HG02970 (cell line): ENCODE measurements around the gene SCAPER.
"Not testable (repeated sequence)": the region's sequence is repeated elsewhere in the genome, so short reads cannot be mapped to it uniquely, and the experiment has no call there.

Experiments used
- ATAC-seq: cut with Tn5 transposase; IDR thresholded peaks from one replicate; pipeline ENCODE4 v1.9.1; 2021; ENCODE audit warnings: mild to moderate bottlenecking, moderate library complexity, moderate number of reproducible peaks; ENCODE audit not compliant: unreplicated experiment, low FRiP score

Gene SCAPER

DNA sequence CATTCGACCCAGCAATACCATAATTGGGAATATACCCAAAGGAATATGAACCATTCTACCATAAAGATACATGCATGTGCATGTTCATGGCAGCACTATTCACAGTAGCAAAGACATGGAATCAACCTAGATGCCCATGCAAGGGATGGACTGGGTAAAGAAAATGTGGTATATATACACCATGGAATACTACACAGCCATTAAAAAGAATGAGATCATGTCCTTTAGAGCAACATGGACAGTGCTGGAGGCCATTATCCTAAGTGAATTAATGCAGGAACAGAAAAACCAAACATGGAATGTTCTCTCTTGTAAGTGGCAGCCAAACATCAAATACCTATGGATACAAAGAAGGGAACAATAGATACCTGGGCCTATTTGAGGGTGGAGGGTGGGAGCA, 601.2 kb downstream of the SCAPER start:
- ATAC-seq = no peak

DNA sequence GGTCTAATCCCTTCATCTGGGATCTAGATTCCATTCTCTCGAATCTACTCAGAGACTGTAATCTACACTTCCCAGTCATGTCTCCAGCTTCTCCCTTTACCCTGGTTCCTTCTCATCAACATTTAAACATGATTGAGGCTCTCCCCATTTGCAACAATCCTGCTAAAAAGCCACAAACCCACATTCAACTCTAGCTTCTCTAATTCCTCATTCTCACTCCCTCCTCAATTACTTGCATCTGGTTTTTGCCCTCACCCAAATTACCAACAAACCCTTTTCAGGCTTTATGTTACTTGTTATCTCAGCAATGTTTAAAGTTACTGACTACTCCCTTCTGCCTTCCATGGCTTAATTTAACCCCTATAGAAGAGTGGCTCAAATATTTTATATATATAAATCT, 605.4 kb downstream of the SCAPER start:
- no peak for ATAC-seq

DNA sequence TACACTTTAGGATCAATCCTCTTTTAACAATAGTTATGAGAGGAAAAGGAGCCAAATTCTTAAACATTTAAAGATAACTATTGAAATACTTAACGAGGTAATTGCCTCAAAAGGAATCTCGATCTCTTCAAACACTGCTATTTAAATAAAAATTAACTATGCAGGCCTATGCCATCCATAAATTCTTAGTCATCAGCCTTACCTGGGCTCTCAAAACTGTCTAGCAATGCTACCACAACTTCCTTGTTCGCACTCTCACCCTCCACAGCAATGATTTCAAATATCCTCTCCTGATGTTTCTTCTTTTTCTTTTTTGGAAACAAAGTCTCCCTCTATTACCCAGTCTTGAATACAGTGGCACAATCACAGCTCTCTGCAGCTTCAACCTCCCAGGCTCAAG, 606.2 kb downstream of the SCAPER start:
- ATAC-seq = no peak

DNA sequence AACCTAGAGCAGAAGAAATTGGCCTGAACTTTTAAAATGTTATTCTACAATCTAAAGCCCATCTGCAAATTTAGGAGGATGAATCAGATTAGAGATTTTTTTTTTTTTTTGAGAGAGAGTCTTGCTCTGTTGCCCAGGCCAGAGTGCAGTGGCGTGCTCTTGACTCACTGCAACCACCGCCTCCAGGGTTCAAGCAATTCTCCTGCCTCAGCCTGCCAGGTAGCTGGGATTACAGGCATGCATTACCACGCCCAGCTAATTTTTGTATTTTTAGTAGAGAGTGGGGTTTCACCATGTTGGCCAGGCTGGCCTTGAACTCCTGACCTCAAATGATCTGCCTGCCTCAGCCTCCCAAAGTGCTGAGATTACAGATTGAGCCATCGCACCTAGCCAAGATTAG, 607.2 kb downstream of the SCAPER start:
- not testable (repeated sequence) for ATAC-seq
